ENCODE measurements around the gene BMPR1A.
"Not testable (repeated sequence)": the region's sequence is repeated elsewhere in the genome, so short reads cannot be mapped to it uniquely, and the experiment has no call there.

BMPR1A gene

DNA sequence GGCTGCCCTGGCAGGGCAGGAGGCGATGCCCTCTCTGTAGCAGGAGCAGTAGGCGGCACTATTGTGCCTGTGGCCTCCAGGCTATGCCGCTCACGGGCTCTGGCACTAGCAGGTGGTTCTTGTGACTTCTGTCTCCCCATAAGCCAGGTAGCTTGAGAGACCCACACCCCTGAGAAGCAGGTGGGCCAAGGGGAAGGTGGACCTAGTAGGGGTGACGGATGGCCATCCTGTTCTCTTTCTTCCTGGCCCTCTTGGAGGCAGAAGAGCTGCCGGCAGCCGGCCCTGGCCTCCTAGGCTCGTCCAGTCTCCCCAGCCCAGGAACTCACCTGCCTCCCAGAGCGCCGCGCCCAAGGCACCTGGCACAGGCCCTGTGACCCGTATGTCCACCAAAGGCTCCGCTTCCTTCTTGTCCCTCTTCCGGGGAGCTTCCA lies 185.6 kb downstream of the BMPR1A start:
- DNase-seq (ENCODE audit: low read depth), result no peak

DNA sequence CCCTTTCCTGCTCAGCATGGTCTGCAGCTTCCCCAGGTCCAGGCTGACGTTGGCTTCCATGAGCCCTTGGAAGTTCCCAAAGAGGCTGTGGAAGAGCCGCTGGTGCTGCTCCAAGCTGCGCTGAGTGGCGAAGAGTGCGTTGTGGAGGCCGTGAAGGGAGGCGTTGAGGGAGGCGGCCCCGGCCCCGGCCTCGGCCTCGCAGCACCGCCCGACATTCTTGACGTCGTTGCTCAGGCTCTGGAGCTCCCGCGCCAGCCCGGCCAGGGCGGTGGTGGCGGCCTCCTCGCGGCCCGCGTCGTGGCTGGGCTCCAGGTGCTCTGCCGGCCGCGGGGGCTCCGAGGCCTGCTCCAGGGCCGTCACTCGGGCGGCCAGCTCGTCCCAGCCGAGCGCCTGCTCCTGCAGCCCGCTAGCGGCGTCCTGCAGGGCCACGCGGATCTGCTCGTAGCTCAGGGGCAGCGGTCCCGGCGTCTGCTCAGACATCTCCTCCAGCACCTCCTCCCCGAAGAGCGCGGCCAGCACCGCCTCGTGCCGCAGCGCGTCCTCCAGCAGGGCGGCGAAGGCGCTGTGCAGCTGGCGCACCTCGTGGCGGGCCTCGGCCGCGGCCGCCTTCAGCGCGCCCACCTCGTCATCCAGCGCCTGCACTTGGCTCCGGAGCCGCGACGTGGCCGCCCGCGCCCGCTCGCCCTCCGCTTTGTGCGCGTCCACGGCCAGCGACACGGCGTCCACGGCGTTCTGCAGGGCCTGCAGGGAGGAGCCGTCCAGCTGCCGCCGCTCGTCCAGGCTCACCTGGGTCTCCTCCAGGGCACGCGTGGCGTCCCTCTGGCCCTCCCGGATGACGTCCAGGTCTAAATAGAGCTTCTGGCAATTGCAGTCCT lies 186.3 kb downstream of the BMPR1A start:
- no peak for DNase-seq (ENCODE audit: low read depth)

DNA sequence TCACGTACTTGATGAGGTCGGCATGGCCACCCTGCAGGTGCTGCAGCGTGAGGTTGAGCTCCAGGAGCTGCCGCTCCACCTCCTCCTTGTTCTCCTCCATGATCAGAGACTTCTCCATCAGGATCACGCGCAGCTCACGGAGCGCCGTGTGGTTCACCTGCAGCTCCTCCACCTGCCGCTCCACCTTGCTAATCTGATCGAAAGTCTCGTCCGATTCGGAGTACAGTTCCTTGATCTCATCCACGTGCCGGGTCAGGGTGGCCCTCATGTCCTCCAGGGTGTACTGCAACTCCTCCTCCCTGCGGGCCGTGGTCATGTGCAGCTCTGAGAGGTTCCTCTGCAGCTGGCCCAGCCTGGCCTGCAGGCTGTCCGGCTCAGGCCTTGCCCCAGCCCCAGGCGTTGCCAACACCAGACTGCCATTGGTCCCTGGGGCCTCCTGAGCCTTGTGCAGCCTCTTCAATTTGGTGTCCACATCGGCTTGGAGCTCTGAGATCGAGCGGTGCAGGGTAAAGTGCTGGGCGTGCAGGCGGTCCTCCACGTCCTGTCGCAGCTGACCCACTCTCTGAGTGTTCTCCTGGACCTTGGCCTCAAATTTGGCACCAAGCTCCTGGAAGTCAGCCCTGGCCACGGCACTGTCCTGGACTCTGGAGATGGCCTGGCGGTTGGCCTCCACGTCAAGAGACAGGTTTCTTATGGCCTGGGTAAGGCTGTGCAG lies 187.1 kb downstream of the BMPR1A start:
- no peak for DNase-seq (ENCODE audit: low read depth)

DNA sequence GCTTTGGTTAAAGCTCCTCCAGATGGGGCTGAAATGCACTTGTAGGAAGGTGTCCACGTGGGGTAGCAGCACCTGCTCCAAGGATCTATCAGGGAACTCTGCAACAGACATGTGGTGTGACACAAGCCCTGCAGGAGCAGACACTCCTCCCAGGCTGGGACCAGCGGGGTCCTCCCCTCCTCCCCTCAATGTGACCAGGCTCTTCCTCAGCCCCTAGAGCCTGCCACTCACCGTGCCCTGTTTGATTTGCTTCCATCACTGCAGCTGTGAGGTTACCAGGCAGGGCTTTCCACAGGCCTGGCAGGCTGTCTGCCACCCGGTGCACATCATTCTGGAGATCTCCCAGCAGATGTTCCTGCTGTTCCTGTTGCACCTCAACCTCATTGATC lies 187.6 kb downstream of the BMPR1A start:
- DNase-seq (ENCODE audit: low read depth), result no peak

DNA sequence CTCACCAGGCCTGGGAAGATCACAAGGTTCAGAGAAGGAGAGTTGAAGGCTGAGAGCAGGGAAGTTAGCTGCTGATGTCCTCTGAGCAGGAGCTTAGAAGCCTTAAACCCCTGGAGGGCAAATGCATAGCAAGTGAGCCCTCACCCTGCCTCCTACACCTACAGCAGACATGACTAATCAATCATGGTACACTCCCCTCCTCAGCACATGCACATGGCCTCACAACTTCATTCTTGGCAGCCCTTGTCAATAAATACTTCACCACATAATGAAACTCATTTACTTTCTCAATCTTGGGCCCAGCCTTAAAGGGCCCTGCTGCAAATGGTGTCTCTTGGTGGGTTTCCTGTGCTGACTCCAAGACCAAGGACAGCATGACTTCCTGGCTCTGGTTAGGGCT lies 188.1 kb downstream of the BMPR1A start:
- DNase-seq (ENCODE audit: low read depth), result no peak

DNA sequence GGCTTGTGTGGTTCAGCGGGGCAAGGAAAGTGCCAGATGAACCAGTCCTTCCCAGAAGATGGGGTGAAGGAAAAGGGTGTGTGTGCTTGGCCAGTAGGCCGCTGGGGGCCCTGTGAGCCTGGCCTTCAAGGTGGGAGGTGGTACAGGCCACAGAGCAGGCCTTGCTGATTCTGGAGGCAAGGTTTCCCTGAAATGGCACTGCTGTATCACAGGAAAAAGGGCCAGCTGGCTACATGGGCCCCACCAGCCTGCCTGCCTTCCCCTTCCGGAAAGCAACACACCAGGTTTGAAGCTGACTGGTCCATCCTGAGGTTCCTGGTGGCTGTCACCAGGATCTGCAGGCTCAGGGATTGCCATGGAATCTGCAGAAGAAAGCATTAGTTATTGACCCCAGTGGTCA lies 188.5 kb downstream of the BMPR1A start:
- no peak for DNase-seq (ENCODE audit: low read depth)

DNA sequence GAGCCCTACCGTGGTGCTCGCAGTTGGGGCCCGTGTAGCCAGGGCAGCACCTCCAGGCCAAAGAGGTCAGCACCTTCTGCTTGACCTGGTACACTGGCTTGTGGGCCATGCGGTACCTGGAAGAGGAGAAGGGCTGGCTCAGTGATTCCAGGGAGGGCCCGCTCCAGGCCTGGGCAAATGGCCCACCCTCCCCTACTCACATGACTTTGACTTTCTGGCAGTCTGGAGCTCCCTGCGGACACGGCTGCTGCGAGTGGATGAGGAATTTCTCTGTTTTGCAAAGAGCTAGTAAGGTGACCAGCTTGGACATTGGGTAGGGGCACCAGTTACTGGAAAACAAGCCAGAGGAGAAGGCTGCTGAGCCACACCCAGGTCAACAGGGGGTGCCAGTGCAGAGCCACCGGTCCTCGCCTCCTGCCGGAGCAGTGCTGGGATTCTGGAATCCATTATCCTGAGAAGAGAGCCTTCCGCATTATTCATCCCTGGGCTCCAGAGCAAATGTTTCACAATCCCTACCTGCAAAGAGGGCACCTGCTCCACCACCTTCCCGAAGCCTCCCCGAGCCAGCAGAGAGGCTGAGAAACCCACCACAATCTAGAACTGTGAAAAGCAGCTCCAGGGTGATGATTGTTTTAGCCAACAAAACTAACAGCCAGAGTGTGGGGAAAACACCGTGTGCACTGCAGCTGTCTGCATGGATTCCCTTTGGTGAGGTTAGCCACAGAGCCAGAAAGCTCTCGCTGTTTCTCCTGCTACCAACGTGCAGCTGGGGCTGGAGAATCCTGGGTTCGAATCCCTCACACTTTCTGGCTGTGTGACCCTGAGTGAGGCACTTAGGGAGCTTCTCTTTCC lies 189.2 kb downstream of the BMPR1A start:
- no peak for DNase-seq (ENCODE audit: low read depth)

DNA sequence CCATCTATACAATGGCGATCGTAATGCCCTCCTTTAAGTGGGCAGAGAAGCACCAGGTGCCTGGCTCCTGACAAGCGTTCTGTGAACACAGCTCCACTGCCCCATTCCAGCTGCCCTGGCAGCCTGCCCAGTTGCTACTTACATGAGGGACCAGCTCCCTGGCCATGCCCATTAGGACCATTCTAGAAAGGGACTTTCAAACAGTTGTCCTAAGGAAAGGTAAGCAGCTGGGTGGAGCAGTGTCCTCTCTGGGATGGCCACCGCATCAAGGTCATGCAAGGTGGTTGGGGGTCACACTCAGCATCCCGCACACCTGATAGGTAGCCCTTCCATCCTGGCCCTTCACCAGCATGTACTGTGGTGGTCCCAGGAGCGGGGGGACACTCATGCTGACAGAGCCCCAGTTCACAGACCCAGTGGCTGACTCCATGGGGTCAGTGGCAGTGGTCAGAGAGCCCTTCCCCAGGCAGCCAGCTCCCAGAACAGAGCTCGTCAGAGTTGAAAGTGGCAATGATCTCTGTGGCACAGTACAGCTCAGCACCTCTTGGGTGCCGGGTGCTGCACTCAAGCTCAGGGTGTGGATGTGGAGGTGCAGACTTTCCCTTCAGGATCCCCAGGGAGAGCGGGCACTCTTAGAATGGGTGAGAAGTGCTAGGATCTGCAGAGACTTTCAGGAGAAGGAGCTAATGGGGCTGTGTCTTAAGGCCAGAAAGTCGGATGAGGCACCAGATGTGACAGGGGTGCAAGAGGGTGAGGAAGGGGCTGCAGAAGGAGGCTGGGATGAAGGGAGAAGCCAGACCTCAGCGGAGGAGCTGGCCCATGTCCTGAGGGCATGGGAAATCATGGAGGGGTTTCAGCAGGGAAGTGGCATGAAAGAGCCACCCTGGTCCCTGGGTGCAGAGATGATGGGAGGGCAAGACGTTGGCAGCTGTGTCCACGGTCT lies 190.1 kb downstream of the BMPR1A start:
- no peak for DNase-seq (ENCODE audit: low read depth)

DNA sequence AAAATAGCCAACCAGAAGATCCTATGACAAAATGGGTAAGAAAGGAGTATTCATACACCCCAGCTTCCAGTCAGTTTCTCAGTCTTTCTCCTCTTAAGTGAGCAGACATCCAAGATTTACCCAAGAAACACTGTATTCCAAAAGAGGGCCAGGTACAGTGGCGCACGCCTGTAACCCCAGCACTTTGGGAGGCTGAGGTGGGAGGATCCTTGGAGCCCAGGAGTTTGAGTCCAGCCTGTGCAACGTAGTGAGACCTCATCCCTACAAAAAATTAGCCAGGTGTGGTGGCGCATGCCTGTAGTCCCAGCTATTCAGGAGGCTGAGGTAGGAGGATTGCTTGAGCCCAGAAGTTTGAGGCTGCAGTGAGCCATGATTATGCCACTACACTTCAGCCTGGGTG lies 191.4 kb downstream of the BMPR1A start:
- DNase-seq (ENCODE audit: low read depth), result not testable (repeated sequence)

DNA sequence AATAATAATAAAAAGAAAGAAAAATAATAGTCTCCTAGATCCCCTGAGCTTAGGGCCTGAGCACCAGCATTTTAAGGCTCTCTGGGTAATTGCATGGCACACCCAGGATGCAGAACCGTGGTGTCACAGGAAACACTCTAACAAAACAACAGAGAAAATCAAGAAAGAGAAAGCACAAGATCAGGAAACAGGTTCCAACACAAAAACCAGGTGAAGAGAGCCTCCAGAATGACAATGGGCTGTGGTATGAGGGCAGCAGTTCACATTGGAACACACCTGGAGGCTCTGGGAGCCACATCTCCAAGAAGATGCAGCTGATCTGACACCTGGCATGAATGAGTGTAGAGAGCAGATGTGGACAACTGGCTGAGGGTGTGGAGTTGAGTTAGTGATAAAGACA lies 193.9 kb downstream of the BMPR1A start:
- no peak for DNase-seq (ENCODE audit: low read depth)

DNA sequence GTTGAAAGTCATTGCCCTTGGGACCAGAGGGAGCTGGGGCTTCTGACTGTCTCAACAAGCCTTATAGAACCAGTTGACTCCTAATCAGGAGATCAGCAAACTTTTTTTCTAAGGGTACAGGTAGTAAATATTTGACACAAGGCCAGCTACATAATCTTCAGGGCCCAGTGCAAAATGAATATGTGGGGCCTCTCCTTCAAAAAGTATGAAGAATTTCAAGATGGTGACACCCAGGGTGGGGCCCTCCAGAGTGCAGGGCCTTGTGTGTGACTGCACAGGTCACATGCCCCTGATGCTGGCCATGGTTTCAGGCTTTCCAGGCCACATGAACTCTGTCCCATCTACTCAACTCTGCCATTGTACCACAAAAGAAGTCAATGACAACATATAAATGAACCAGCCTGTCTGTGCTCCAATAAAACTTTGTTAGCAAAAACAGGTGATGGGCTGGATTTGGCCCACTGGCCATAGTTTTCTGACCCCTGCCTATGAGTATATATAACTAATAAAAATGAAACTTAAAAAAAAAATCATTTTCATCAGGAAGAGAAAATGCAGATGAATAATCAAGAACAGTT lies 194.9 kb downstream of the BMPR1A start:
- DNase-seq (ENCODE audit: low read depth), result no peak

DNA sequence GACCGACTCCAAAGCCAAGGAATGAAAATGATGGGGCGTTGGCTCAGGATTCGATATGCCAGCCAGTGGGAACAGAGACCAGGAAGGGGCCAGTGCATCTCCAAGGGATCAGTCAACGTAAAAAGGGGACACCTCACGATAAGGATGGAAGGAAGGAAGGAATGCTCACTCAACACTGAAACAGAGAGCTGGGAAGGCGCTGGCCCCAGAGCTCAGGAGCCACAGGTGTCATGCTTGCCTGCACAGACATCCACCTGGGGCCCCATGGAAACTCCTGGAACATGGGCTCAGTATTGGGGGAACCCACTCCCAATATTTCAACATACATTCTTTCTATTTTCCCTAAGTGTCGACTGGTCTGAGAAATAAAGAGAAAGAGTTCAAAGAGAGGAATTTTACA lies 195.7 kb downstream of the BMPR1A start:
- DNase-seq (ENCODE audit: low read depth), result no peak

DNA sequence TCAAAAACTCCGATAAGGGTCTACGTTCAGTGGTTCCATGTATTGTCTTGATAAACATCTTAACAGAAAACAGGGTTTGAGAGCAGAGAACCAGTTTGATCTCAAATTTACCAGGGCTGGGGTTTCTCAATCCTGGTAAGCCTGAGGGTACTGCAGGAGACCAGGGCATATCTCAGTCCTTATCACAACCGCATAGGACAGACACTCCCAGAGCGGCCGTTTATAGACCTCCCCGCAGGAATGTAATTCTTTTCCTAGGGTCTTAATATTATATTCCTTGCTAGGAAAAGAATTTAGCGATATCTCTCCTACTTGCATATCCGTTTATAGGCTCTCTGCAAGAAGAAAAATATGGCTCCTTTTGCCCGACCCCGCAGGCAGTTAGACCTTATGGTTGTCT lies 196.3 kb downstream of the BMPR1A start:
- DNase-seq (ENCODE audit: low read depth), result not testable (repeated sequence)

DNA sequence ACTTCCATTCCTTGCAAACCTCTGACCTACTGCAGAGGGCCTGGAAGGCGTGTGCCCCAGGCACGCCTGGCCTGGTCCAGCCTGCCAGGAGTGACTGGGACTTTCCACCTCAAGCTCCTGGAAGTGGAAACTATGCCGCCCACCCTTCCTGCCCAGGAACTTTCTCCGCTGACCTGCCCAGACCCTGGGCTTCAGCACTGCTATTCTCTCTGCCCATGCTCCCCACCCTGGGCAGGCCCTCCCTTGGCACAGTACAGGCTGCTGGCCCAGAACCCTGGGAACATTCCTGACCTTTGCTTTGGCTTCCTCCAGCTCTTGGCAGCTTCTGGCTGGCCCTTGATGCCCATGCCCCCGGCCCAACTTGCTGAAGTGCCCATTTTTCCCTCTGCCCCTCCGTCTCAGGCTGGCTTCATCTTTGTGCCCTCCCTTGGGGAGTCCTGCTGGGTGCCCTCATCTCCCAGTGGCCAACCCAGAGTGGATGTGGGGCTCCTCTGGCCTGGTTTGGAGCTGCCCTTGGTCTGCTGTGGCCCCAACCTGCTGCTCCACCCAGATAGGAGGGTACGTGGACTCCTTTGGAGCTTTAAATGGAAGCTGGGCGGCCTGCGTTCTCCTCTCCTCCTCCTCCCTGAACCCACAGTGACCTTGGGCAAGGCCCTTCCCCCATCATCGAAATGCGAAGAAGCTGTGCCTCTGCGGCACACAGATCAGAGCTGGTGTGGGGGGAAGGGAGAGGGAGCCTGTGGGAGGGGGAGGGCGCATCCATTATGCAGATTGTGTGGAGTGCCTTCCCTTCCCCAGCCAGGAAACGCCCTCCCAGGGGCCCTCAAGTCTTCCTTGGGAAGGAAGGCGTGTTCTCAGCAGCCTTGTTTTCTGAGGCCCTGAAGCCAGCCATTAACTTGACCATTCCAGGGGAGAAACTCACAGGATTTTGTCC lies 197.6 kb downstream of the BMPR1A start:
- DNase-seq (ENCODE audit: low read depth), result no peak

DNA sequence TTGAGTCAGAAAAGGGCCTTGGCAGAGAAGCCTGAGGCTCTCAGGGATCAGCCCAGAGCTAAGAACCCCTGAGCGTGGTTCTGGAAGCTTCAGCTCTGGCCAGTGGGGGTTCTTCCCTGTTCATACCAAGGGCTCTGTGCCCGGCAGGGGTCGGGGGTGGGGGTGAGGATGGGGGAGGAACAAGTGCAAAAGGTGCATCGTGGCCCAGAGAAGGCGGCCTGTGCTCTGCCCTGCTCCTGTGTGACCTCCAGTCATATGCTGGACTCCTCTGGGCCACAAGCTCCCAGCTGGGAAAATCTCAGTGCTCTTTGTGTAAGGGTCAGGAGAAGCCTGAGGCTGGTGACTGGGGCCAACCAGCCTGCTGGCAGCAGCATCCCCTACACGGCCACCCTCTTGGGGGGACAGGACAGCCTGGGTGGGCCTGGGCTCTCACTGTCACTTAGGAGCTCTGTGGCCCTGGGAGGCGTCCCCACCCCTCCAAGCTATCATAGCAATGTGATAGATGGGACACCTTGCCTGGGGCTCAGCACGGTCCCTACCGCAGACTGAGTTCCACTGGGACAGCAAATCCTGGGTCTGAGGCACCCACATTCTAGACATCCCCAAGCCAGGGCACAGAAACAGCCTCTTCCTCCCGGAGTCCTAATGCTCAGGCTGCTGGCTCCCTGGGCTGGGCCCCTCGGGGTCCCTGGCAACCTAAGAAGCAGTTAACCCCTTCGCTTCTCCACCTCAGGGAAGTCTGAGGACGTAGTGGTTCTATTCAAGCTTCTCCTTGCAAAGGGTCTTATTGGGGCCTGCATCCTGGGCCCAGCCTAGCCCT lies 198.5 kb downstream of the BMPR1A start:
- no peak for DNase-seq (ENCODE audit: low read depth)

DNA sequence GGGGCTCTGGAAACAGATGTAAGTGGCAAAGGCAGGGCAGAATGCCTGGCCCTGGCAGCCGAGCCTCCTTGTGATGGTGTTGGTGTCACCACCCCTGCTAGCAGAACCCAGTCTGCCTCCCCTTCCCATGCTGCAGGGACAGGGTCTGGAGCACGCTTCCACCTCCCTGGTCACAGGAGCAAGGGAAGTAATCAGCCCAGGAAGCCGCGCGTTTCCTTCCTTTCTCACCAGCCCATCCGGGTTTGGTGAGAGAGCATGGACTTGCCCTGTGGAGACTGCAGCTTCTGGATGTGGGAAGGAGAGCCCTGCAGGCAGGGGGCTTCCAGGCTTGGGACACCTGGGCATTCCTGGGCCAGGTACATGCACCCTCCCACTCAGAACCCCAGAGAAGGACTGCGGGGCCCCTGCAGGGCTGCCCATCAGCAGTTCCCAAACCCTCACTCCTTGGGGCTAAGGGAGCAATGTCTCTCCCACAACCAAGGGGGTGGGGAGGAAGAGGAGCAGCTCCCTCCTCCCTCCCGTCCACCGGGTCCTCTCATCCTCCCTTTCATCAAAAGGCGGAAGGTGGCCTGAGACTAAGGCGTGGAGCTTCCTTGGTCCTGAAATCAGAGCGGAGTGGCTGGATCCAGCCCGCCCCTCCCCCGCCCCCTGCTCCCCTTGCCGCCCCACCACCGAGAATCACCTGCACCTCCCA lies 199.2 kb downstream of the BMPR1A start:
- DNase-seq (ENCODE audit: low read depth), result no peak

DNA sequence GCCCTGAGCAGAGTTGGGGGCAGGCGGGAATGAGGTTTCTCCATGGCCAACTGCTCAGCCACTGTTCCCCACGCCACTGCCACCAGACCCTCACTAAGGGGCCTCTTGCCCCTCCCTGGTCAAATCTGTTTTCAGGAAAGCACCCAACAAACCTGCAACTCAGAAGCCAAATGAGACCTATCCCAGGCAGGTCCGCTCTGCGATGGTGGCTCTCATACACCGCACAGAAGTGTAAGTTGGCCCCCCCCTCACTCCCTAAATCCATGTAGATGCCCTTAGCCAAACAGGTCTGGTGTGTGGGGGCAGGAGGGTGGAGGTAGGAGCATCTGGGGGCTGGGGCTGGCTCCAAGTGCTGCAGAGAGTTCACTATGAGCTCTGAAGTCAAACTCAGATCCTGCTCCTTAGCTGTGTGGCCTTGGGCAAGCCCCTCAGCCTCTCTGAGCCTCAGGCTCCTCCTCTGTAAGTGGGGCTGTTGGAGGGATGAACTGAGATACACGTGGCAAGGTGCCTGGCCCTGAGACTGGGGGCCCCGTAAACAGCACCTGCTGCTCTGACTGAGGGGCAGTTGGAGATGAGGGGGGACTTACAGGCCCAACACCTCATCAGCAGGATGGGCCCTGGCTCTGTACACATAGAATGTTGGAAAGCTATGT lies 199.9 kb downstream of the BMPR1A start:
- DNase-seq (ENCODE audit: low read depth), result no peak
